GM21825 (cell line): Measurements from ENCODE around the gene SRD5A2.
"Not testable (repeated sequence)": the region's sequence is repeated elsewhere in the genome, so short reads cannot be mapped to it uniquely, and the experiment has no call there.

Source experiments
- ATAC-seq: cut with Tn5 transposase; IDR thresholded peaks from one replicate; pipeline ENCODE4 v1.9.1; 2021; ENCODE audit warnings: mild to moderate bottlenecking, moderate library complexity; ENCODE audit not compliant: unreplicated experiment

SRD5A2 gene

DNA sequence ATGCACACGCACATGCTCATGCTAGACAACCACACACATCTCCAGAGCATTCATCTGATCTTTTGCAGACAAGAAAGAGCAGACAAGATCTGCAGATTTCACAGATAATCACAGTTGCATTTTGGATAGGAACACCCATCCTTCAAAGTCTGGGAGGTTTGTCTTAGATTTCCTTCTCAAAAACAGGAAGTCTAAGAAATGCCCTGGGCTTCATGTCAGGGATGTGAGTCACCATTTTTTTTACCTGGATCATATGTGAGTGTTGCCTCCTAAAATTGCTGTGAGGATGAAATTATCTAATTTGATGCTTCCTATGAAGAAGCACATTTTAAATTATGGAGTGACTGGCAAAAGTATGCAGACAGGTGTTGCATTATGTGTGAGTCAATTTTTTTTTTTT lies 46.1 kb downstream of the SRD5A2 start:
- no peak for ATAC-seq

DNA sequence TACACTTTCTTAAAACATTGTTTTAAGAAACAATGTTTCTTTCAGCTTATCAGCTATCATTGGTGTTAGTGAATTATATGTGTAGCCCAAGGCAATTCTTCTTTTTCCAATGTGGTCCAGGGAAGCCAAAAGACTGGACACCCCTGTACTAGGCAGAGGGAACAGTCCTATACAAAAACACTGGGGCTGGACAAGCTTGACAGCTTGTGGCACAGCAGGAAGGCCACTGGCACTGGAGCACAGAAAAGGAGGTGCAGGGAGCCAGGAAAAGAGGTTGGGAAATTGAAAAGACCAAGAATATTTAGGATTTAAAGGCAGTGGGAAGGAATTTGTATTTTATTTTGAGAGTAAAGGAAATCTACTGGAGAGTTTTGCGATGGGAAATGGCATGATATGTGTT lies 47.7 kb downstream of the SRD5A2 start:
- no peak for ATAC-seq

DNA sequence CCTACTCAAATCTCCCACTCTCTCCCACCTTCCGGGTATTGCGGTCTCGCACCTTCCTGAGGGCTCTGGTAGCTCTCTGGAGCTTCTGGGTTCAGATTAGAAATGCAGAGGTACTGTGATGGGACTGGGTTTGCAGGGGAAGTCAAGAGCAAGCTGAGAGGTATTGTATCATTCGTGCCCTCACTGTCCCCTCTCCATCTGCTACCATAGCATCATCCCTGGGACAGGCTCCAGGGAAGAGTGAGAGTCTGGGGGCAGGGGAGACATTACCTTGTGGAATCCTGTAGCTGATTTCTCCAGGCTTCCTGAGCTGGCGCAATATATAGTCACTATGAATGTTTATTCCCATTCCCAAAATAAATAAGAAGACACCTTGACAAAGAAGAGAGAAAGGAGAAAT lies 49.6 kb downstream of the SRD5A2 start:
- ATAC-seq, result no peak

DNA sequence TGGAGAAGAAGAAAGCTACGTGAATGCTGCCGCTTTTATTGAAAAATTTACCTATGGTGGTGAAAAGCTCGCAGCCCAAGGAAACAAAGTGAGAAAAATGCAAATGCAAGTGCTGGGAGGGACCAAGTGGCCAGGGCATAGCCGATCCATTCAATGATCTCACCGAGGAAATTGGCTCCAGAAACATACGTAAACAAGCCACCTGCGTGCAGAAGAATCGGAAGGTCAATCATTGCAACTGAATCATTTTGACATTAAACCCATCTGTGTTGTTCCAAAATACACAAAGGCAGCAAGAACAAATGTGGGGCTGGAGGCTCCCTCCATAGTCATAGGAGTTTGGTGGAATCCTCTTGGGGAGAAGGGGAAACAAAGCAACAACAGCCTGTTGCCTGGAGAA lies 51.5 kb downstream of the SRD5A2 start:
- no peak for ATAC-seq

DNA sequence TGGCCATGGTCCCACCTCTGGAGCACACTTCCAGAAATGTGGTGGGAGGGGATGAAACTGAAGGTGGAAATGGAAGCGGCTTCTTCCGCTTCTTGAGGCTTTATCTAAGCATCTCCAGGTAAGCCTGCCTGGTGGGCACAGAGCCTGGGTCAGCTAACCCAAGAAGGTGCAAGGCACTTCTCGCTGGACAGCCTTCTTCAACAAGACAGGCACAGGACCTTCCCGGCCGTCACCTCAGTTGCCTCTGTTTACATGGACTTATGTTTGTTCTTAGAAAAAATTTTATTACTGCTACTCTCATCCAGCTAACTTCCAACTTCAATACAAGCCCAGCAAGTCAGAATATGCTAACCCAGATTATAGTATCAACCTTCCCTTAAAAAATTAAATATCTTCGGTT lies 51.9 kb downstream of the SRD5A2 start:
- ATAC-seq, result no peak

DNA sequence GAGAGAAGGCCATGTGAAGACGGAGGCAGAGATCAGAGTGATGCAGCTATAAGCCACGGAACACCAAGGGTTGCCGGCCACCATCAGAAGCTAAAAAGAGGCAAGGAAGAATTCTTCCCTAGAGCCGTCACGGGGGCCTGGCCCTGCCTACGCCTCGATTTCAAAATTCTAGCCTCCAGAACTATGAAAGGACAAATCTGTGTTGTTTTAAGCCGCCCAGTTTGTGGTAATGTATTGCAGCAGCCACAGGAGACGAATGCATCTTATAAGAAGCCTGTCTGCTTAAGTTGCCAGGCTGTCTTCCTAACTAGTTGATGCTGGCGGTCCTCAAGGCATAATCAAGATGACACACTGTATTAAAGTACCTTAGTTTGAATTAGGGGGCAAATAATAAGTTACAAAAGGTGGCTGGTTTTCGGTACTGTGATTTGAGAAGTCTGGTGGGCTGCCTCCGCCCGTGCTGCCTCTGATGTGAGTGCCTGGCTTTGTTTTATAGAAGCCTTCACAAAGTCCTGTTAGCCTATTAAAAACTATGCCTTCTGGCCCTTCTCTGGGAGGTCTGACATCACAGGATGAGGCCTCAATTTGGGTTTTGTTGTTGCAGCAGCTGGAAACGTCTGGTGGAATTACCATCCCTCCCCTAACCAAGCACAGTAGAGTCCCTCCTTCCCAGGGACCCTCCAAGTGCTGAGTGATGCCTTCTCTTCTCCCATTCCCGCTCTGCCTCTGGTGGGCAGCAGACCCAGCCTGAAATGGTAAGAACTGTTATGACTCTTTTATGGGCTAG lies 53.6 kb downstream of the SRD5A2 start:
- ATAC-seq, result no peak

DNA sequence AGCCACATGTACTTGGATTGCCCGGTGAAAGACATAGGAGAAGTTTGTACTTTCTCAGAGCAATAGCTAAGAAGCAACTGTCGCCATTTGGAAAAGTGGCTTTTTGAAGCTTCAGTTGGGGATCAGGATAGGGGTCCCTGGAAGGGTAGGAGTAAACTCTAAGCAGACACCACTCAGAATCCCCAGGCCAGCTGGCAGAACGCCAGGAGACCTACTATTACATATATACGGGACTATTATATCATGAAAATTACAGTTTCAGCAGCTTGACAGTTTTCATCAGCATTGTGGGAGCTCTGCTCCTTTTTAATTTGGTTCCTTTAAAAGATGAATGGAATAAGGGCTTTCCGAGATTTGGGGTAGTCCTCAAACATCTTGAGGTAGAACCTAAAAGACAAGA lies 54.9 kb downstream of the SRD5A2 start:
- no peak for ATAC-seq

DNA sequence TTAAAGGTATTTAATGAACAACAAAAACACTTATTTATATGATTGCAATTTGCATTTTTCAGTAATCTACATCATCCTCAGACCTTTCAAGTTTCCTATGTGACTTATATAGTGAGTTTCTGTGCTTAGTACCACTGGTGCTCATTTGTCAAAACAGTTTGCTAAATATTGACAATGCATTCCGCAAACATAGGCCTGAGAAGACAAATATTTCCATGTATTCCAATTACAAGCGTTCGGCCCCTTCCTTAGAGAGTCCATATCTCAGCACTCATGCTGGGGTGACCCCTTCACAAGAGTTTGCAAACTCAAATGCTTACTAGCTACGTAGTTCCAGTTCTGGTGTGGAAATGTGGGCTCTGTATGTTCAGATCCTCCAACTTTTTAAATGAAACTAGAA lies 56.1 kb downstream of the SRD5A2 start:
- no peak for ATAC-seq

DNA sequence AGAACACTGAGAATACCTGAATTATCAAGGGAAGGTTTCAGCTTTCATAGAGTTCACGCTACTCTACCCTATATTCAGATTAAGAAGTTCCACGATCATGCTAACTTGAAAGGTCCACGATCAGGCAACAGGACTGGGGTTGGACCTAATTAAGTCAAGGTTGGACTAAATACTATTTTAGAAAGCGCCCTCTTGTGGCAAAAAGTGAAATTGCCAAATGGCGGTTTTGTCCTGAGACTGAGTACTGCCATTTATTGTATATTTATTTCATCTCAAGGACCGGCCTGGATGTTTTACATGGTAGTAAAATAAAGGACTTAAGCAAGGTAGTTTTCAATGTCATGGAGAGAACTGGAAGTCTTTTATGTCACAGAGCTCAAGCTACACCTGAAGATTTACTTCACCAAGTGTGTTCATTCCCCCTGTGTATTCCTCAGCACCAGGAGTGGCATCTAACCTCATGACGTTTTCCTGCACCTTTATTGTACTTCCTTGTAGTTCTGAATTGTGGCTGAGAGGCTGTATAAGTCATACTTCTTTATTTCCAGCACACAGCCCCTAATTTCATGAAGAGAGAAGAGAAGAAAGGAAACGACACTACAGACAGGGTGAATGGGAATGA lies 56.8 kb downstream of the SRD5A2 start:
- no peak for ATAC-seq

DNA sequence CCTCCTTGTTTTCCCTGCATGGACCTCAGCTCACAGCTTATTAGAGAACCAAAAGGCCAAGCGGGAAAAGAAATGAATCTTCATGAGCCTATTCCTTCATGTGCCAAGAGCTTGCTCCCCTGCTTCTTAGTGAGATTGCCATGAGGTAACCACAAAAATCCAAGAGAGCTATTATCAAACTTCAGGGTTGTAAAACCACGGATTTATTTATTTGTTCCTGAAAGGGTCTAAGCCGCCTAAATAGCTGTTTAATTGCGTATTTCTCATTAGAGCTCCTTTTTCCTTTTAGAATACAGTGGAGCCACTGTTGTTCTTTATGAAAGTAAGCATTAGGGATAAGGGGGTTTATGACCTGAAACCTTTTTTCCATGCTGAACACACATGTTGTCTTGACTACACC lies 58.0 kb downstream of the SRD5A2 start:
- no peak for ATAC-seq

DNA sequence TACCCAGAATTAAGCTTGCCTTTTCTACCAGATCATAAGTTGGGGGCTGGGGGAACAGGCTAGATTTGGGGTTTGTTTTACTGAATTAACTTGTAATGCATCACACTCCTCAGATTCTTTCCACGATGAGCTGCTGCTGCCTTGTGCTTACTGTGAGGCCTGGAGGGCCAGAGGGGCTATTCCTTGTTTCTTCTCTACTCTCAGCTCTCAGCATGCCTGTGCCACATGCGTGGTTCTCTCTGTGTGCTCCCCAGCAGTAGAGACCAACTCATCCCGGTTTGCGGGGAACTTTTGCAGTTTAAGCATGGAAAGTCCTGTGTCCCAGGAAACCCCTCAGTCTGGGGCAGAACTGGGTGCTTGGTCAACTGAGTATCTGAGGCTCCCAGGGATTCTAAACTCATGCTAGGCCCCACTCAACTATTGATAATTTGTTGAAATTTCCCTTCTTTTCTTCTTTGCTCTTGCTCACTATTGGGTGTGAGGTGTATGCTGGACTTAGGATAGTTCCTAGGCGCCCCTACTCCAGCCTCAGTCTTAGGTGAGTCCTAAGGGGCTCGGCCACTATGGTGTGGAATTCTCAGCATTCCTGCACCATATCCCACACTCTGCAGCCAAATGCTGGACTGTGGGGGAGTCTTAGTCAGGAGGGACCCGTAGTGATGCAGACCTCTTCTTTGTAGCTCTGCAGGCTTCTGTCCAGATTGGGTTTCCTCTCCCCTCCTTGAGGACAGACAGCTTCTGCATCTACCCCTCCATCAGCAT lies 63.1 kb downstream of the SRD5A2 start:
- ATAC-seq, result no peak

DNA sequence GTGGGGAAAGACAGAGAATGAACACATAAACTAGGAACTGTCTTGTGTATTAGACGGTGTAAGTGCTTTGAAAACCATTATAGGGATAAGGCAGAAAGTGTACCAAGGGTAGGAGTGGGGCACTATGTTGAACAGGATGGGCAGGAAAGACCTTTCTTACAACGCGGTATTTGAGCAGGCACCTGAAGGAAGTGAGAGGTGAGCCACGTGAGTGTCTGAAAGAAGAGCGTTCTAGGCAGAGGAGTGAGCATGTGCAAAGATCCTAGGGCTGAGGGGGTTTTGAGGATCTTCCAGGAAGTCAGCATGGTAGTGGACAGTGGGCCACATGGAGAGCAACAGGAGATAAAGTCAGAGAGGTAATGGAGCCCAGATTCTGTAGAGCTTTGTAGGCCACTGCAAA lies 65.2 kb downstream of the SRD5A2 start:
- ATAC-seq, result no peak

DNA sequence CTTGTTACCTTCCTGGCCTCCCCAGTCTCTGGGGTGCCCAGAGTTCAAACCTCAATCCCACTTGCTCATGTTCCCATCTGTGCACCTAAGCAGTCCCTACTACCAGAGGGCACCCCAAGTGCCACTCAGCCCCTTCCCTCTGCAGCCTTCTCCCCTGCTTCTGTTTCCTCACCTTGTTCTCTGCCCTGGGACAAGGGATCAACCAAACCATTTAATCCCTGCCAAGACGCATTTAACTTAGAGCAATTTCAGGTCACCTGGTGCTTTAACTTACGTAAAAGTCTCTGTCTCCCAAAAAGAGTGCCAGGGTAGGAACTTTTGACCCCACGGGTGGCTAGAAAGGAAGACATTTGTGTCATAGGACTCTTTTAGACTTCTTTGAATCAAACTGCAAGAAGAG lies 67.2 kb downstream of the SRD5A2 start:
- ATAC-seq, result no peak

DNA sequence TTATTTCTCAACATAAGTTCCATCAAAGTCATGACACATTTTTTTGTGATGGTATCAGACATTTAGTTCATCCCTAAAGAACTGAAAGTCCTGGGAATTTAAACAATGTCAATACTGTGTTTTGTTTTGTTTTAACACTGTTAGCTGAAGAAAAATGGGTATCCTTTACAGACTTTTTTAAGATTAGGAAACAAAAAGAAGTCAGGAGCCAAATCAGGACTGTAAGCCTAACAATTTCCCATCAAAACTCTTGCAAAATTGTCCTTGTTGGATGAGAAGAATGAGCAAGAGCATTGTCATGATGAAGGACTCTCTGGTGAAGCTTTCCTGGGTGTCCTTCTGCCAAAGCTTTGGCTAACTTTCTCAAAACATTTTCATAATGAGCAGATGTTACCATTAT lies 69.4 kb downstream of the SRD5A2 start:
- no peak for ATAC-seq

DNA sequence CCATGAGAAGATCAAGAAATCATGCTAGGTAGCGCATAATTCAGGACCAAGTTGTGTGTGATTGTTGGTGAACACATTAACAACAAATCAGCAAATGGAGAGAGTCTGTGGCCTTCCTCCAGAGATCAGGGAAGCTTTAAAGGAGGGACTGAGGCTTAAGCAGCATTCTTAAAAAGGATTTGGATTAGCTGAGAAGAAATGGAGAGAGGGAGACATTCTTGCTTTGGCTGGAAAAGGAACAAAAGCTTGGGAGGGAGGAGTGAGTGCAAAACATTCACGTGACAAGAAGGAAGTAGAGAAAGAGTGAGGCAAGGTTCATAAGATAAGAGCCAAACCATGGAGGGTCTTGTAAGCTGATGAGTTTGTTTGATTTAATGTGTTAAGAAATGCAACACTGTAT lies 75.6 kb downstream of the SRD5A2 start:
- no peak for ATAC-seq

DNA sequence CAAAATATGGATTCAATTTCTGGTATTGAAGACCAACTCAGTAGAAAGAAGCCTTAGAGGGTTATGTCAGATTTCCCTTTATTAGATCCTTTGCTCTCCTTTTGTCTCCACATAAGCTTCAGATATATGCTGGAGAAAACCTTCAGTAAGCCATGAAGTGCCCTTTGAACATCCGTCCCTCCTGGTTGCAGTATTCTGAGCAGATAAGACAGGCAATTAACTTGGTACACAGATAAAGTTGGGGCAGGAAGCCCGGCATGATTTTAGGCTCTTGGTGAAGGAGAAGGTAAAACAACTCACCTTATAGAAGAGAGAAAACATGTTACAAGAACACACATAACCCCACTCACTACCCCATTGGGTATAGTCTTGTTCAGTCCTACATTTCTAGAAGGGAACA lies 76.4 kb downstream of the SRD5A2 start:
- no peak for ATAC-seq

DNA sequence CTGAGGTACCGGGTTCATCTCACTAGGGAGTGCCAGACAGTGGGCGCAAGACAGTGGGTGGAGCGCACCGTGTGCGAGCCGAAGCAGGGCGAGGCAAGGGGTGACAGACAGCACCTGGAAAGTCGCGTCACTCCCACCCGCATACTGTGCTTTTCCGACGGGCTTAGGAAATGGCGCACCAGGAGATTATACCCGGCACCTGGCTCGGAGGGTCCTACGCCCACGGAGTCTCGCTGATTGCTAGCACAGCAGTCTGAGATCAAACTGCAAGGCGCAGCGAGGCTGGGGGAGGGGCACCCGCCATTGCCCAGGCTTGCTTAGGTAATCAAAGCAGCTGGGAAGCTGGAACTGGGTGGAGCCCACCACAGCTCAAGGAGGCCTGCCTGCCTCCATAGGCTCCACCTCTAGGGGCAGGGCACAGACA lies 84.3 kb downstream of the SRD5A2 start:
- not testable (repeated sequence) for ATAC-seq

DNA sequence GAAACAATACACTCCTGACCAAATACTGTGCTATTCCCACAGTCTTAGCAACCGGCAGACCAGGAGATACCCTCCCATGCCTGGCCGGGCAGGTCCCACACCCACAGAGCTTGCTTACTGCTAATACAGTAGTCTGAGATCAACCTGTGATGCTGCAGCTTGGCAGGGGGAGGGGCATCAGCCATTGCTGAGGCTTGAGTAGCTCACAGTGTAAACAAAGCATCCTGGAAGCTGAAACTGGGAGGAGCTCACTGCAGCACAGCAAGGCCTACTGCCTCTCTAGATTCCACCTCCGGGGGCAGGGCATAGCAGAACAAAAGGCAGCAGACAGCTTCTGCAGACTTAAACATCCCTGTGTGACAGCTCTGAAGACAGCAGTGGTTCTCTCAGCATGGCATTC lies 91.4 kb downstream of the SRD5A2 start:
- not testable (repeated sequence) for ATAC-seq

DNA sequence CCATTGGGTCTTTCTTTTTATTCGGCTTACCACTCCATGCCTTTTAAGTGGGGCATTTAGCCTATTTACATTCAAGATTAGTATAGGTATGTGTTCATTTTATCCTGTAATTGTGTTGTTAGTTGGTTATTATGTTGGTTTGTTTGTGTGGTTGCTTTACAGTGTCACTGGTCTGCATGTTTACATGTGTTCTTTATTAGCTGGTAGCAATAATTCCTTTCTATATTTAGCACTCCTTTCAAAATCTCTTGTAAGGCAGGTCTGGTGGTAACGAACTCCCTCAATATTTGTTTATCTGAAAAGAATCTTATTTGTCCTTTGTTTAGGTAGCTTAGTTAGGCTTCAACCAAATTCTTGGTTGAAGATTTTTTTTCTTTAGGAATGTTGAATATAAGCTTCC lies 97.5 kb downstream of the SRD5A2 start:
- ATAC-seq, result no peak

DNA sequence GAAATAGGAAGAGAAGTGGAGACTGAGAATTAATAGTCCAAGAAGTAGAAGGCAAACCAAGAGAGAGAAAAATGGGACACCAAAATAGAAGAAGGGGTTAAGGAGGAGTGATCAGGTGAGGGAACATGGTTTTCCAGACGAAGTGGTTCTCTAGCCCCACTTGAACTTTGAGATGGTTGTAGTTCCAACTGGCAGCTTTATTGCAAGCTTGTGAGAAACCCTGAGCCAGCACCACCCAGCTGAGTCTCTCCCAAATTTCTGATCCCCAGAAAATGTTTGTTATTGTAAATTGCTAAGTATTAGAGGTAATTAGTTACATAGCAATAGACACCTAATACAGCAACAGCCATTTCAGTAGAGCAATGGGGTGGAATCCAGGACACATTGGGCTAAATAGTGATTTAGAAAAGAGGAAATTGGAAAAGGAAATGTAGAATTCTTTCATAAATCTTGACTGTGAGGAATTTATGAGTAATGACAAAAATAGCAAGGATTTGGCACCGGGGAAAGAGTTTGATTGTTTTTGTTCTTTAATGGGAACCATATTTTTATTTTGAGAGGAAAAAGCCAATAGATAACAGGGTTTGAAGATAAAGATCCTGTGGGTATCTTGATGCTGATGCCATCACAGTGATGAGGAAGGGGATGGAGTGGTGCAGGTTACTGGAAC lies 104.1 kb downstream of the SRD5A2 start:
- no peak for ATAC-seq

DNA sequence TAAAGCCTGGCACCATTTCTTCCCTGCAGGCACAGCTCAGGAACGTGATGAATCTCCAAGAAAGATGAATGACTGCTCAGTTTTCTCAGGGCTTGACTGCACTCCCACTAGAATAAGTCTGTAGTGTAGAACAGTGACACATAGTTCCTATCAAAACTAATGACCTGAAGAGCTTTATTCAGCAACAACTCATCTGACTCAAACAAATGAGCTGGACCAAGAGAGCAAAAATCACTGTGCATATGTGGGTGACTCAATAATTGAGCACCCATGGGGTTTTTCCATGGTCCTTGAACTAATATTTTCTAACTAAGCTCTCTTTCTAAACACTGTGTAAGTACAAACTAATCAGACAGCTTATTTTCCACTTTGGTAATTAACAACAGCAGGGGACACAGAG lies 105.0 kb downstream of the SRD5A2 start:
- no peak for ATAC-seq

DNA sequence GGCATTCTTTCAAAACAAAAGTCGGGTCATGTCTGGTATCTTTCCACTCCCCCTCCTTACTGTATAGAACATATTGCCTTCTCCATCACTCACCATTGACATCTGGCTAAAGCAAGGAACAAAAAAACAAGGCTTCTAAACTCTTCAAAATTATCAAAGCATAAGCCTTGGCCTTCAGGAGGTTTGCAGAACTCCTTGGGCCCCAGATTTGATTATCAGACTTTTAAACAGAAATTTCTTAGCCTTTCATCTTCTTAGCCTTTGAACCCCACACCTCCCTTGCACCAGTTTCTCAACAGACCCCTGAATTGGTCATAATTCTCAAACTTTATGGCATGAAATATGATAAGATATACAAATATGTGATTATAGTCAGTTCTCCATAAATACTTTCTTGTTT lies 106.4 kb downstream of the SRD5A2 start:
- no peak for ATAC-seq
